Ascending aorta (tissue), 2 donors: ENCODE results near the gene CDC14B. TPM values are rescaled to one million over a fixed set of nuclear protein-coding genes. Genes with fewer than 3 reads are reported as not detected.
A peak's percentile ranks its signal among the peaks of the same experiment; 100 is the strongest.

Source experiments
- DNase-seq, 2 donors: peaks; one replicate each; pipeline ENCODE4 v3.0.0-alpha.2; 2019; ENCODE audit warnings: low spot score in 2 of 2
- H3K27ac ChIP-seq, 2 donors: fragments of 200-600 bp; sonication (generic); one replicate each; pipeline ENCODE4 v1.5.1; 2016 to 2017; ENCODE audit warnings: mild to moderate bottlenecking in 1 of 2
- H3K27me3 ChIP-seq: fragments of 200-600 bp; sonication (generic); one replicate; pipeline ENCODE4 v1.5.1; 2017
- H3K36me3 ChIP-seq, 2 donors: fragments of 200-600 bp; sonication (generic); one replicate each; pipeline ENCODE4 v1.5.1; 2016
- H3K4me1 ChIP-seq, 2 donors: fragments of 200-600 bp; sonication (generic); one replicate each; pipeline ENCODE4 v1.5.1; 2016 to 2017; ENCODE audit warnings: mild to moderate bottlenecking in 1 of 2
- H3K4me3 ChIP-seq, 2 donors: fragments of 200-600 bp; sonication (generic); one replicate each; pipeline ENCODE4 v1.5.1; 2016 to 2017; ENCODE audit warnings: mild to moderate bottlenecking in 1 of 2
- H3K9me3 ChIP-seq, 2 donors: fragments of 200-600 bp; sonication (generic); one replicate each; pipeline ENCODE4 v1.5.1; 2016
- intact Hi-C: fragments of 100-400 bp; cut with DNase I; formaldehyde crosslinking; loops from one replicate; pipeline ENCODE4 v1.15.1; 2023
- total RNA-seq: library from RNA; depleted of rRNA; stranded (reverse); fragments of >200 nt; gene quantifications from one replicate; pipeline ENCODE4 v1.1.0, GENCODE V29; 2016
- TF ChIP-seq, protein P1 (sequence below), 3 experiments: fragments of 200-600 bp in 2 of 3; fragments of 450-650 bp in 1 of 3; sonication (generic) in 2 of 3; IDR thresholded peaks; one replicate each; pipeline ENCODE4 v1.5.1; 2016 to 2019; ENCODE audit warnings: antibody characterized with exemption in 3 of 3, mild to moderate bottlenecking in 1 of 3, moderate library complexity in 1 of 3

CDC14B gene
- total RNA-seq, 1 donor from 2014 or later = 47.8 TPM

DNA sequence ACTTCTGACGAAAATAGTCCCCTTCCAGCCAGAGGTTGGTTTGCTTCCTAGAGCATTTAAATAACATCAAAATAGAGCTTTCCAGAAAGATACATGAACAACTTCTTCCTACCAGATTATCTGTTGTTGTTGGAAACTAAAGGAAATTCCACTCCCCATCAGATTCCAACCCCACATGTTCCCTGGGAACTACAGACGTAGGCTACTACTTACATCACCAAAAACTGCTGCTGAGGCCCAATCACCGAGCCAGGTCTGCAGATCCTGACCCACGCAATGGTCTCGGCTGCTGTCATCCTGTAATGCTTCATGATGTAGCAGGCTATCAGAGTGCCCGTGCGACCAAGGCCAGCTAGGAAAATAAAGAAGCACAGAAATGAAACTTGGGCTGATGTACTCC, 96.3 kb downstream of the CDC14B start:
- Histone ChIP-seq H3K36me3 (peaks cover 3 to 6% of the 10 kb centered on the region in 2 donors), H3K27ac (peak overlapping the region; percentile 88 to 91), H3K4me3 (peak overlapping the region; percentile 28 to 53), H3K27me3 (no peaks in the 10 kb centered on the region), H3K4me1 (peaks cover 3 to 37% of the 10 kb centered on the region in 2 donors), H3K9me3 (no peaks in the 10 kb centered on the region)
- TF ChIP-seq, protein P1, sequence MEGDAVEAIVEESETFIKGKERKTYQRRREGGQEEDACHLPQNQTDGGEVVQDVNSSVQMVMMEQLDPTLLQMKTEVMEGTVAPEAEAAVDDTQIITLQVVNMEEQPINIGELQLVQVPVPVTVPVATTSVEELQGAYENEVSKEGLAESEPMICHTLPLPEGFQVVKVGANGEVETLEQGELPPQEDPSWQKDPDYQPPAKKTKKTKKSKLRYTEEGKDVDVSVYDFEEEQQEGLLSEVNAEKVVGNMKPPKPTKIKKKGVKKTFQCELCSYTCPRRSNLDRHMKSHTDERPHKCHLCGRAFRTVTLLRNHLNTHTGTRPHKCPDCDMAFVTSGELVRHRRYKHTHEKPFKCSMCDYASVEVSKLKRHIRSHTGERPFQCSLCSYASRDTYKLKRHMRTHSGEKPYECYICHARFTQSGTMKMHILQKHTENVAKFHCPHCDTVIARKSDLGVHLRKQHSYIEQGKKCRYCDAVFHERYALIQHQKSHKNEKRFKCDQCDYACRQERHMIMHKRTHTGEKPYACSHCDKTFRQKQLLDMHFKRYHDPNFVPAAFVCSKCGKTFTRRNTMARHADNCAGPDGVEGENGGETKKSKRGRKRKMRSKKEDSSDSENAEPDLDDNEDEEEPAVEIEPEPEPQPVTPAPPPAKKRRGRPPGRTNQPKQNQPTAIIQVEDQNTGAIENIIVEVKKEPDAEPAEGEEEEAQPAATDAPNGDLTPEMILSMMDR (IDR thresholded peaks at IDR 0.05) = no peak
- DNase-seq = peak; percentile 27 to 94
- intact Hi-C loops = loop anchor here (2.0 to 5.0 kb wide), 4 partner anchors 31 to 106 kb away; partner anchors contain the start of genes HABP4 and ZNF367

DNA sequence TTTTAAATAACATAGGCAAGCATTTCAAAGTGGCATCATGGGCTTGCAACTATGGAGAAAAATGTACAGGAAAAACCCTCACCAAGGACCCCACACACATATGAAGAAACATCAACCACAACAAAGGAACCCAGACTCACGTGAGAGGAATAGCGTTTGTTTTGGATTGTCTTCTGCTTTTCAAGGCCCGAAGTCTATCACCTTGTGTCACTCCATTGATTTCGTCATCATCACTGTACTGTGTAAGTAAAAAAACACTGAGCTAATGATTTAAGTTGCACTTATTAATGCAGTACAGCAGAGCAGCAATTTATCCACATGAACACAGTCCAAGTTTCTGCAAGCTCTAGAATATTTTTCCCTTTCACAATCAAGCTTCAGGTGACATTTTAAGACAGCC, 97.3 kb downstream of the CDC14B start:
- H3K9me3 ChIP-seq = no peaks in the 10 kb centered on the region

DNA sequence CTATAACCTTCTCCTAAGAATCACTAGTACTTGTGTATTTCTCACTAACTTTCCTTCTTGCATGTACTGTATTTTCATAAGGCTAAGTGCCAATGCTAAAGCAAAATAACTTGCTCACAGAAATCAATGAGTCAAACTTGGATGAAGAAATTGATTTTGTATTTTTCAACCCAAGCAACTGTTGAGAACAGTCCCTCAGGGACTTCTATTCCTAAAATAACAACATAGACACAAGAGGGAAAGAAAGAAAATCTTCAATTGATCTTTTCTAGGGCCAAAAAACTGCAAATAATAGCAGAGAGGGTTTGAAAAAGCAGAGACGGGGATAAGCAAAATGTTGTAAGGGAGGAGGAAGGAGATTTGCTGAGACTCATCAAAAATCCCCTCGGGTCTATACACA, 99.9 kb downstream of the CDC14B start:
- TF ChIP-seq, protein P1 (IDR thresholded peaks at IDR 0.05) = no peak
- Histone ChIP-seq H3K9me3 (no peaks in the 10 kb centered on the region), H3K27ac (peak overlapping the region; percentile 88 to 91), H3K27me3 (no peaks in the 10 kb centered on the region), H3K4me3 (no peak overlapping the region), H3K36me3 (no peaks in the 10 kb centered on the region), H3K4me1 (peaks cover 4 to 51% of the 10 kb centered on the region in 2 donors)
- intact Hi-C loops = loop anchor here (5.0 kb wide), 2 partner anchors 67 to 102 kb away; partner anchors contain the start of genes HABP4 and ZNF367
- no peak for DNase-seq

More for the DNA sequence above, 97.3 kb downstream of the CDC14B start:
- peak overlapping the region; percentile 88 to 91 for H3K27ac ChIP-seq
- H3K4me1 ChIP-seq = peaks cover 3 to 37% of the 10 kb centered on the region in 2 donors
- intact Hi-C loops = loop anchor here (2.0 to 5.0 kb wide), 4 partner anchors 32 to 105 kb away; partner anchors contain the start of genes HABP4 and ZNF367
- TF ChIP-seq, protein P1 (IDR thresholded peaks at IDR 0.05) = no peak
- peaks cover 0 to 3% of the 10 kb centered on the region in 2 donors for H3K36me3 ChIP-seq
- DNase-seq = no peak
- H3K27me3 ChIP-seq = no peaks in the 10 kb centered on the region
- H3K4me3 ChIP-seq = peak overlapping the region in 1 of 2 donors; percentile 53

DNA sequence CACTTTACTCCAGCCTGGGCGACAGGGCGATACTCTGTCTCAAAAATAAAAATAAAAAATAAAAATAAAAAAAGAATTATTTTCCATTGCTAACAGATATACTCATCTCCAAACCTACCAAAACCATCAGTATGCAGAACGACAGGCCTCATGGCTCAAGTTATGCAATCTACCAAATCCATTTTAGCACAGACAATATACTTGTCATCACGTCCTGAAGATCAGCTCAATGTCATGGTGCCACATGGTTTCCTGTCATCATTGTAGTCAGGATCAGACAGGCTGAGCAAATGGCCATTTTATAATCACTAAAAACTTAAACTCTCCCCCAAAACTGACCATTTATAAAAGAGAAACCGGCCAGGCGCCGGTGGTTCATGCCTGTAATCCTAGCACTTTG, 100.5 kb downstream of the CDC14B start:
- H3K4me3 ChIP-seq = no peak overlapping the region
- no peaks in the 10 kb centered on the region for H3K36me3 ChIP-seq
- intact Hi-C loops = no loop called here
- H3K4me1 ChIP-seq = peaks cover 3 to 50% of the 10 kb centered on the region in 2 donors
- H3K9me3 ChIP-seq = no peaks in the 10 kb centered on the region
- TF ChIP-seq, protein P1 (IDR thresholded peaks at IDR 0.05) = no peak
- H3K27me3 ChIP-seq = no peaks in the 10 kb centered on the region
- peak overlapping the region in 1 of 2 donors; percentile 88 for H3K27ac ChIP-seq
- DNase-seq = no peak

DNA sequence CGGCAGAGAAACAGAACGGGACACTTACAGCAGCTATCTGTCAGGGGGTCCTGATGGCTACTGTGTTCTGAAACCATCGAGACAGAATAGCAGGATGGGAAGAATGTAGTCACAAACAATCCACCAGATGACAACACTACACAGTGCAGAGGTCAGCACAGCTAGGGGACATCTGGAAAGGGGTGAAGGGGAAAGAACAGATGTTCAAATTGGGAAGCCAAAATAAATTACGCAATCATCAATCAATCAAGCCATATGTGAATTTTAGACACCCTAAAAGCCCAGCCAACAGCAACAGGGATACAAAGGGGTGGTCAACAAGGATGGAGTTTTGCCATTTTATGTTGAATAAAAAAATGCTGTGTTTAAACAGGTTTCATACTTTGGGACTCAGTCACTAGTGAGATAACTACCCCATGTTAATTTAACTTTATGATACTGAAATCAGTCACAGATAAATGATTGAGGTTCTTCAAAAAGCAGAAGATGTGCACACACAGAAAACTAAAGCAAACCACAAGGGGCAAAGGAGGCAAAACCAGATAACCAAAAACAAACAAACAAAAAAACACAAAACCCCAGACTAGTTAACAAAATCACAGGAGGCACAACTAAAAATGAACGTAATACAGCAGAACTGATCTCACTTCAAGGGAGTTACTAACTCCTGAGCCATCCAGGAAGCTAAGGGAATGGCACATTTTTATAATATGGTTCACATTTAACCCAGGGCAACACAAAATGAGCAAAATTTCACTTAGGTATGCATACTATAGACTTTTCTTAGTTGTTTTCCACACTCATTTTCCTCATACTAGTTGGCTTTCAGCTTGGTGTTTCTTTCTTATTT, 103.8 kb downstream of the CDC14B start:
- TF ChIP-seq, protein P1 (IDR thresholded peaks at IDR 0.05) = no peak
- Histone ChIP-seq H3K36me3 (peaks cover 4 to 5% of the 10 kb centered on the region in 2 donors), H3K4me3 (peak overlapping the region in 1 of 2 donors; percentile 34), H3K27me3 (no peaks in the 10 kb centered on the region), H3K4me1 (peaks cover 3 to 44% of the 10 kb centered on the region in 2 donors), H3K9me3 (no peaks in the 10 kb centered on the region), H3K27ac (peak overlapping the region; percentile 77 to 79)
- no peak for DNase-seq
- intact Hi-C loops = no loop called here
